D341Med (cell line): ENCODE results near the gene GPR35.

ENCODE experiments used
- DNase-seq: peaks from one replicate; pipeline ENCODE4 v3.0.0; 2012; ENCODE audit warnings: low spot score

GPR35 gene

GRCh38 chr2:240624950-240625621 lies at the start of gene GPR35:
Gene GPR35 (plus strand): TSS chr2:240625480. CDS start chr2:240629953, 4,473 bp downstream.
- no peak for DNase-seq

- no peak for DNase-seq
Observed at GRCh38 chr2:240576036-240576435, 49.2 kb upstream of the GPR35 start.

- no peak for DNase-seq
Observed at GRCh38 chr2:240576436-240577205, 48.7 kb upstream of the GPR35 start.

- no peak for DNase-seq
Observed at GRCh38 chr2:240577281-240578109, 47.8 kb upstream of the GPR35 start.

- DNase-seq: no peak
Observed at GRCh38 chr2:240578110-240578450, 47.2 kb upstream of the GPR35 start.

- no peak for DNase-seq
Observed at GRCh38 chr2:240578488-240578887, 46.8 kb upstream of the GPR35 start.

- DNase-seq: no peak
Observed at GRCh38 chr2:240579071-240579762, 46.1 kb upstream of the GPR35 start.

GRCh38 chr2:240579771-240580614 lies 45.3 kb upstream of the GPR35 start:
- DNase-seq: no peak

- DNase-seq: no peak
Observed at GRCh38 chr2:240581811-240582210, 43.5 kb upstream of the GPR35 start.

GRCh38 chr2:240582781-240583180 lies 42.5 kb upstream of the GPR35 start:
- DNase-seq: no peak

GRCh38 chr2:240583774-240584173 lies 41.5 kb upstream of the GPR35 start:
- no peak for DNase-seq

- DNase-seq: peak; percentile 62
Observed at GRCh38 chr2:240584486-240585031, 40.7 kb upstream of the GPR35 start.

GRCh38 chr2:240585101-240585500 lies 40.2 kb upstream of the GPR35 start:
- no peak for DNase-seq

GRCh38 chr2:240585681-240586197 lies 39.5 kb upstream of the GPR35 start:
- no peak for DNase-seq

- peak; percentile 97 for DNase-seq
Observed at GRCh38 chr2:240586198-240586918, 38.9 kb upstream of the GPR35 start, which contains the start of gene CAPN10. Gene CAPN10 (plus strand): TSS chr2:240586734. CDS start chr2:240586912, 178 bp downstream.

GRCh38 chr2:240586919-240587800 lies 38.1 kb upstream of the GPR35 start:
- peak; percentile 58 for DNase-seq

GRCh38 chr2:240588006-240588655 lies 37.1 kb upstream of the GPR35 start:
- DNase-seq: no peak

GRCh38 chr2:240588669-240589068 lies 36.6 kb upstream of the GPR35 start:
- no peak for DNase-seq
